GM21786 (cell line): Measurements from ENCODE around the gene THSD7A.

Source experiments
- ATAC-seq: cut with Tn5 transposase; IDR thresholded peaks from one replicate; pipeline ENCODE4 v1.9.1; 2021; ENCODE audit not compliant: unreplicated experiment

THSD7A gene

GRCh38 chr7:11706666-11707605, 125.1 kb downstream of the THSD7A start:
- no peak for ATAC-seq

- ATAC-seq, result no peak
Observed at GRCh38 chr7:11703829-11704228, 128.2 kb downstream of the THSD7A start.

GRCh38 chr7:11702938-11703337, 129.1 kb downstream of the THSD7A start:
- ATAC-seq, result no peak

- no peak for ATAC-seq
Observed at GRCh38 chr7:11701829-11702560, 130.0 kb downstream of the THSD7A start.

- no peak for ATAC-seq
Observed at GRCh38 chr7:11699666-11700065, 132.3 kb downstream of the THSD7A start.

GRCh38 chr7:11698384-11698871, 133.6 kb downstream of the THSD7A start:
- no peak for ATAC-seq

- ATAC-seq, result no peak
Observed at GRCh38 chr7:11690395-11690794, 141.6 kb downstream of the THSD7A start.

- ATAC-seq, result no peak
Observed at GRCh38 chr7:11689096-11689495, 142.9 kb downstream of the THSD7A start.

- ATAC-seq, result no peak
Observed at GRCh38 chr7:11681461-11681860, 150.5 kb downstream of the THSD7A start.

GRCh38 chr7:11675163-11675562, 156.8 kb downstream of the THSD7A start:
- ATAC-seq, result no peak

- ATAC-seq, result no peak
Observed at GRCh38 chr7:11668727-11669126, 163.3 kb downstream of the THSD7A start.

- ATAC-seq, result no peak
Observed at GRCh38 chr7:11667810-11668185, 164.2 kb downstream of the THSD7A start.

GRCh38 chr7:11667071-11667809, 164.8 kb downstream of the THSD7A start:
- ATAC-seq, result no peak

GRCh38 chr7:11665357-11665756, 166.6 kb downstream of the THSD7A start:
- no peak for ATAC-seq

- no peak for ATAC-seq
Observed at GRCh38 chr7:11655642-11656041, 176.4 kb downstream of the THSD7A start.

GRCh38 chr7:11655163-11655562, 176.8 kb downstream of the THSD7A start:
- ATAC-seq, result no peak

- ATAC-seq, result no peak
Observed at GRCh38 chr7:11650500-11650899, 181.5 kb downstream of the THSD7A start.

- ATAC-seq, result no peak
Observed at GRCh38 chr7:11650030-11650429, 182.0 kb downstream of the THSD7A start.

- ATAC-seq, result no peak
Observed at GRCh38 chr7:11648980-11649379, 183.0 kb downstream of the THSD7A start.

- no peak for ATAC-seq
Observed at GRCh38 chr7:11648101-11648500, 183.9 kb downstream of the THSD7A start.

GRCh38 chr7:11642841-11643240, 189.2 kb downstream of the THSD7A start:
- no peak for ATAC-seq
